Measurements from ENCODE around the gene CDCP2.
"Not testable (repeated sequence)": the region's sequence is repeated elsewhere in the genome, so short reads cannot be mapped to it uniquely, and the experiment has no call there.

CDCP2 gene

GRCh38 chr1:54117815-54118563 is 34.8 kb downstream of the CDCP2 start:
- no peak for DNase-seq (ENCODE audit: low read depth in 2 of 2)

GRCh38 chr1:54115520-54115919 is 37.3 kb downstream of the CDCP2 start:
- no peak for DNase-seq (ENCODE audit: low read depth in 2 of 2)

- DNase-seq (ENCODE audit: low read depth in 2 of 2), result no peak
Observed at GRCh38 chr1:54114955-54115354, 37.8 kb downstream of the CDCP2 start.

GRCh38 chr1:54114001-54114400 is 38.8 kb downstream of the CDCP2 start:
- DNase-seq (ENCODE audit: low read depth in 2 of 2), result no peak

DNA sequence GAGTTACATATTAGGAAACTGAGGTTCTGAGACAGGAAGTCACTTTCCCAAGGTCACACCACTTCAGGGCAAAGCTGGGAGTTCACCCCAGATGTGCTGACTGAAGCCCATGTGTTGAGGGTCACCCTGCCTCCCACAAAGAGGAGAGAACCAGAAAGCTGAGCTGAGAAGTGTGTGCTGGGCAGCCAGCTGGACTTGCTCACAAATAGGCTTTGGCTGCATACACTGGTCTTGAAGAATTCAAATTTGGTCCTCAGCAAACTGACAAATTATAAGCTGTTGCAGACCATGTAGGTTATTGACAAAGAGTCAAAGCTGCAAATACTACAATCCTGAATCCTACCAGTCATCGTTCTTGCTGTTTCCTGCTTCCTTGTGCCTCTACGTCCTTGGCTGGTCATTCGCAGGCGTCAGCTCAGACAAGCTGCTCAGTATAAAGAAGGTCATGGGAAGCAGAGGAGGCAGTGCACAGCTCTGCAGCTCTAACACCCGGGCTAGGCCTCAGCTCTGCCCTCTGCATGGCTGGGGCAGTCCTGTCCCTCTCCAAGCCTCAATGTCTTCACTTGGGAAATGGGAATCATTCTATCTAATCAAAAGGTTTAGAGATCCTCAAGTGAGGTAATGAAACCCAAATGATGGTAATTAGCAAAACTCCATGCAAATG is 40.0 kb downstream of the CDCP2 start:
- DNase-seq (ENCODE audit: low read depth in 2 of 2), result no peak

GRCh38 chr1:54112027-54112426 is 40.8 kb downstream of the CDCP2 start:
- DNase-seq (ENCODE audit: low read depth in 2 of 2), result no peak

- DNase-seq (ENCODE audit: low read depth in 2 of 2), result no peak
Observed at GRCh38 chr1:54111624-54112023, 41.2 kb downstream of the CDCP2 start.

DNA sequence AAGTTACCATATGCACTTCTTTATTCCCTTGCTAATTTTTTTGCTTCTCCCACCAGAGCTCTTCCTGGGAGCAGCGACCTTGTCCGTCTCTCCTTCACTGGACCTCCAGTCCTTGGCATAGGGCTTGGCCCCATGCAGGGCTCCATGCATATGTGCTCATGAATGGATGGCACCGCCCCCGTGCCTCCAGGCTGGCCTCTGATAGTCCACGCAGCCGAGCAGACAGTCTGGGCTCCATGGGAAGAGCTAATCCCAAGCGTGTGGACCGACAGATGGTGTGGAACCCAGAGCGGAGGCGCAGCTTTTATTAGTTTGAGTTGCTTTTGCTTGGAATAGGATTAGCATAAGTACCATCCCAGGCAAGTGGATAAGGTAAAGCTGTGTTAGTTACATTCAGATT is 41.8 kb downstream of the CDCP2 start:
- no peak for DNase-seq (ENCODE audit: low read depth in 2 of 2)

DNA sequence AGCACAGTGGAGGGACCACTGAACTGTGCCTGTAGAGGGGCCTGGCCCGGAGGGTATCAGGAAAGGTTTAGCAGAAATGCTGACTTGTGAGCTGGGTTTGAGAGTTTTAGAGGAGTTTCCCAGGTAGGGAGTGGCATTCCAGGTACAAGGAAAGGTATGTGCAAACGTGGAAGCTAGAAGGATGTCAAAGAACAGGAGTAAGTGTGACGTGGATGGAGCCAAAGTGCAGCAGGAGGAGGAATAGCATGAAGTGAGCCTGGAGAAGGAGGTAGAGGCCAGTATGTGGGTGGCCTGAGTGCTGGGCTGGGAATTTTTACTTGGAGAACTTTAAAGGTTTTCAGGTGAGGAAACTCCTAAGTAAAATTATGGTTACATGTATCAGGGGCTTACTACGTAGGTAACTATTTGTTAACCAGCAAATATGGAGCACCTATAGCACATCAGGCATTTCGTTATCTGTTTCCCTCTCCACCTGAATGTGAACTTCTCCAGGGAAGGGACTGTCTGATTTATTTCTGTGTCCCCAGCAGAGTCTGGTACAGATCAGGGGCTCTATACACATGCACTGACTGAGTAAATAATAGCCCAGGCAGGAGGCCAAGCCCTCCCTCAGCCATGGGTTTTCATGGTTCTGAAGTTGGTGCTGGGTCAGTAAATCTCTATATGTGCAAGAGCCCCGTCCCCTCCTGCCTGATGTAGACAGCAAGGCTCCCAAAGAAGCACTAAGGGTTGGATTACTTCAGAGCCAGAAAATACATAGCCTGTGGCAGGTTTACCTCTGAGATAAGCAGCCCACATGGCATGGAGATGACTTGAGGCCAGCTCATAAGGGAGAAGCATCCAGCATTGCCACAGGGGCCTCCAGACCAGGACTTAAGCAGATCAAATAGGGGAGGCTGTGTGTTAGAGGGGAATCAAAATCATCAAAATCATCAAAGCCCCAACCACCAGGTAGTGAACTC is 43.4 kb downstream of the CDCP2 start:
- DNase-seq (ENCODE audit: low read depth in 2 of 2), result no peak

DNA sequence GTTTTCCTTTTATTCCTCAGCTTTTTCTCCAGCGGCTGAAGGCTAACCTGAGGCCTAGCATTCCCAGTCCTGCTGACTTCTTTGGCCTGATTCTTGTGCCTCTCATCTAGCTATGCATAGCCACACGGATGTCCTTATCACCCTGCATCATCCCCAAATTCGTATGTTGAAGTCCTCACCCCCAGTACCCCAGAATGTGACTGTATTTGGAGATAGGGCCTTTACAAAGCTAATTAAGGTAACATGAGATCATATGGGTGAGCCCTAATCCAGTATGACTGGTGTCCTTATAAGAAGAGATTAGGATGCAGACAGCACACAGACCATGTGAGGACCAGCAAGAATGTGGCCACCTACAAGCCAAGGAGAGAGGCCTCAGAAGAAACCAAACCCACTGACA is 44.6 kb downstream of the CDCP2 start:
- no peak for DNase-seq (ENCODE audit: low read depth in 2 of 2)

DNA sequence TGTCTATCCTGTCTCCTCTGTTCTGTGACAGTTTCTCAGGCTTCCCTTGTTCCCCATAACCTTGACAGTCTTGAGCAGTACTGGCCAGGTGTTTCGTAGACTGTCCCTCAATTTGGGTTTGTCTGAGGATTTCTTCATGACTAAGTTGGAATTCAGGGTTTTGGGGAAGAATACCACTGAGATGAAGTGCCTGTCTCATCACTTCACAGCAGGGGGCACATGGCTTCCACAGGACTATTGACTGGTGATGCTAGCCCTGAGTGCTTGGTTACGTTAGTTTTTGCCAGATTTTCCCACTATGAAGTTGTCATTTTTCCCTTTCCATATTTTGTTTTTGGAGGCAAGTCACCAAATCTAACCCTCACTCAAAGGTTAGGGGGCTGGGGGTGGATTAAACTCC is 45.7 kb downstream of the CDCP2 start:
- no peak for DNase-seq (ENCODE audit: low read depth in 2 of 2)

DNA sequence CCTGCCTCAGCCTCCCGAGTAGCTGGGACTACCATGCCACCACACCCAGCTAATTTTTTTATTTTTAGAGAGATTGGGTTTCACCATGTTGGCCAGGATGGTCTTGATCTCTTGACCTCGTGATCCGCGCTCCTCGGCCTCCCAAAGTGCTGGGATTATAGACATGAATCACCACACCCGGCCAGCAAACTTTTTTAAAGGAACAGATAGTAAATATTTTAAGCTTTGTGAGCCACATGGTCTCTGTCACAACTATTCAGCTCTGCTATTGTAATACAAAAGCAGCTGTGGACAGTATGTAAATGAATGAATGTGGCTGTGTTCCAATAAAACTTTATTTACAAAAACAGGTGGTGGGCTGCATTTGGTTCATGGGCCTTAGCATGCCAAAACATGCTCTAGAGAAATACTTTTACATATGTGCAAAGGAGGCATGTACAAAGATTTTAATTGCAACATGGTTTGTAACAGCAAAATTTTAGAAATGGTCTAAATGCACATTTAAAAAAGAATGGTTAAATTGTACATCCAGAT is 47.0 kb downstream of the CDCP2 start:
- DNase-seq (ENCODE audit: low read depth in 2 of 2), result no peak

DNA sequence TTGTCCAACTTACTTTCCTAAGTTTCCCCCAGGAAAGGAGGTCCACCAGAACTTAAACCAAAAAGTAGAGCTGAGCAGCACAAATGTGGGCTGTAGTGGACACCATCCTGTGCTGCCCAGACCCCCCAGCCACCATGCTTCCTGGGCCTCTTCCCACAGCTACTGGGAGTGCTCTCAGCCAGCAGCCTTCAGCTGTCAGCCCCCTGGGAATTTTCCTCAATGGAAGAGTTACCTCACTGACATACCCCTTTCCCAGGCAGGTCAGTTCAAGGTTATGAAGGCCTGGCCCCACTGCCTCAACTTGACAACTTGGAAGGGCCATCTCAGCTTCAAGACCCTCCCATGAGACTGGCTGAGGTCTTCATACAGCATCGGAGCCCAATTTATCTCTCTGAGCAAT is 47.7 kb downstream of the CDCP2 start:
- DNase-seq (ENCODE audit: low read depth in 2 of 2), result no peak

GRCh38 chr1:54104613-54105012 is 48.2 kb downstream of the CDCP2 start:
- not testable (repeated sequence) for DNase-seq (ENCODE audit: low read depth in 2 of 2)

GRCh38 chr1:54103414-54103813 is 49.4 kb downstream of the CDCP2 start:
- DNase-seq (ENCODE audit: low read depth in 2 of 2), result no peak

- no peak for DNase-seq (ENCODE audit: low read depth in 2 of 2)
Observed at GRCh38 chr1:54100500-54100899, 52.3 kb downstream of the CDCP2 start.

- DNase-seq (ENCODE audit: low read depth in 2 of 2), result no peak
Observed at GRCh38 chr1:54099061-54099610, 53.7 kb downstream of the CDCP2 start.

DNA sequence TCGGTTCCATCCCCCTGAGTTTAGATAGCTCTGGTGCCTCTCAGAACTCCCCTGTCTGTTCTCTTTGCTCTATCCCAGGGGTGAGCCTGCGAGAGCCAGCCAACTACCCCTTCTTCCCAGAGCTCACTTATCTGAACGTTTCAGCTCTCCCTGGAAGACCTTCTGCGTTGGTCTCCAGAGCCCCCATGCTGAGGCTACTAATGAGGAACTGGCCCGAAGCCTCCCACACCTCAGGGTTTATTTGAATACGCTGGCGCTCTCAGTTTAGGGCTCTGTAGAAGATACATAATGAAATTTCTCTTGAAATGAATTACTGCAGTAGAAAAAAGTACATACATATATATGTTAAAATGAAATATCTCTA is 55.9 kb downstream of the CDCP2 start:
- no peak for DNase-seq (ENCODE audit: low read depth in 2 of 2)

DNA sequence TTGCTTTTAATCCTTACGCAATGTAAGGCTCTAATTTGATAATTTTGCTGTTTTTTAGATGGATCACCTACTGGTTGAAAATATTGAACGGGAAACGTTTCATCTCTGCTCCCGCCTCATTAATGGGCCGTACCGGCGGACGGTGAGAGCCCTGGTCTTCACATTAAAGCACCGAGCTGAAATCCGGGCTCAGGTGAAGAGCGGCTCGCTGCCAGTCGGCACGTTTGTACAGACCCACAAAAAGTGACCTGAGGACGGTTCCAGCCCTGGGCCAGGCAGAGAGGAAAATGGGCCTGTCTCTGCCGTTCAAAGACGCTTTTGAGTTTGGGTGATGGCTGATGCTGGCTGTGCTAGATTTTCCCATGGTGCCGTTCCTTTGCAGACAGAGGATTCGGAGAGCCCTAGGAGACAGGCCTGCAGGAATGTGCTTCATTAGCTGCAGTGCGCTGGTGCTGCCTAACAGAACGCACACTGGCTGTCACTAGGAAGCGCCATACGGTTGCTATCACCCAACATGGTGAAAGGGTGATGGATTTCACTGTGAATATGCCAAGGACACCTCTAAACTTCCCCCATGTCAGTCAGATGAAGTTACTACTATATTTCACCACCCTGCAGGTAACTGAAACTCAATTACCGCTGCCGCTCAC is 56.4 kb downstream of the CDCP2 start:
- DNase-seq (ENCODE audit: low read depth in 2 of 2), result no peak

DNA sequence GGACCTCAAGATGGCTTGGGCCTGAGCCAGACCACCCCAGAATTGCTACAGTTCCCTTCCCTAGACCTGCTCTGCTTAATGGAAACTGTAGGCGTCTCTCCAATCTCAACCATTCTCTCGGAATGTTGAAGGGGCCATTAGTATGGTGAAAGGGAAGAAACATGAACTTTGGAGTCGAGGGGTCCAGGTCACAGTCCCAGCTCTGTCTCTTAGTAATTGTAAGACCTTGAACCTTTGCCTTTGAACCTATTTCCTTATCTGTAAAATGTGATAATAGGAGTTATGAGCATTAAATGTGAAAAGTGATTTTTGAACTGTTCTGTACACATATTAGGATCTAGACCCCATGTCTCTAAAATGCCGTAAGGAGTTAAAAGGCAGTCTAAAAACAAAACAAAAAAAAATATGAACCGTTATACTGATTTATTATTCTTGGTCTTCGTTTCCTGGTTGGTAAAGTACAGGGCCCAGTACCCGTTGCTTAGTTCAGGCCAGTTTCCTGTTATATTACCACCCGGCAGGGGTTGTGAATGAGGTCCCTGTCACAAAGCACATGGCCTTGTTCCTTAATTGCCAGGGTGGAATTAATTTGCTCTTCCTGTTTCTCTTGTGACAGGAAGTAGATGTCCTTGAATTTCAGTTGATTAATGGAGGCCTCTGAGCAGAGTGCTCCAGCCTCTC is 57.1 kb downstream of the CDCP2 start:
- no peak for DNase-seq (ENCODE audit: low read depth in 2 of 2)

- not testable (repeated sequence) for DNase-seq (ENCODE audit: low read depth in 2 of 2)
Observed at GRCh38 chr1:54094730-54095105, 58.1 kb downstream of the CDCP2 start.
